A673 (cell line): ENCODE measurements around the gene CCNK. TPM values are rescaled to one million over a fixed set of nuclear protein-coding genes. Genes with fewer than 3 reads are reported as not detected.

ENCODE experiments used
- BruUV-seq: library from RNA; stranded (reverse); fragments of 400-500 nt; replicated peaks from 2 replicates; lab custom pipeline; 2021; lab: Mats Ljungman, UMichigan
- CTCF ChIA-PET: fragments of 300-600 bp; sonication (Branson Sonifier 250); formaldehyde crosslinking; loops from one replicate; lab custom pipeline; 2022; ENCODE audit warnings: antibody characterized with exemption; lab: Charles Lee
- POLR2A ChIA-PET: fragments of 300-600 bp; sonication (Branson Sonifier 250); formaldehyde crosslinking; loops from one replicate; lab custom pipeline; 2022; ENCODE audit warnings: antibody characterized with exemption; ENCODE audit not compliant: low non-redundant PET; lab: Charles Lee
- DNase-seq: peaks from one replicate; pipeline ENCODE4 v3.0.0-alpha.2; 2015; ENCODE audit warnings: low spot score
- H3K27ac ChIP-seq: fragments of 200-600 bp; sonication (generic); 2 replicates; pipeline ENCODE4 v1.5.1; 2016; ENCODE audit warnings: mixed run types, low read depth, mild to moderate bottlenecking, mixed read lengths, antibody characterized with exemption, low read length; ENCODE audit not compliant: poor library complexity, severe bottlenecking
- H3K27me3 ChIP-seq: fragments of 200-600 bp; sonication (generic); replicated peaks from 2 replicates; pipeline ENCODE4 v1.6.1; 2017; ENCODE audit warnings: mixed run types, low read depth, mild to moderate bottlenecking, mixed read lengths, antibody characterized with exemption, low read length; ENCODE audit not compliant: insufficient read depth, poor library complexity
- H3K36me3 ChIP-seq: fragments of 200-600 bp; sonication (generic); 2 replicates; pipeline ENCODE4 v1.6.1; 2016; ENCODE audit warnings: mixed run types, mild to moderate bottlenecking, mixed read lengths, antibody characterized with exemption, low read length; ENCODE audit not compliant: insufficient read depth, poor library complexity, severe bottlenecking
- H3K4me1 ChIP-seq: fragments of 200-600 bp; sonication (generic); 2 replicates; pipeline ENCODE4 v1.6.1; 2017; ENCODE audit warnings: mixed run types, mild to moderate bottlenecking, mixed read lengths, antibody characterized with exemption, low read length; ENCODE audit not compliant: insufficient read depth, poor library complexity, severe bottlenecking
- H3K4me3 ChIP-seq: fragments of 200-600 bp; sonication (generic); 2 replicates; pipeline ENCODE4 v1.5.1; 2016; ENCODE audit warnings: low read depth, mixed run types, mild to moderate bottlenecking, mixed read lengths, low read length; ENCODE audit not compliant: poor library complexity, severe bottlenecking
- H3K9me3 ChIP-seq: fragments of 200-600 bp; sonication (generic); 2 replicates; pipeline ENCODE4 v1.6.1; 2016; ENCODE audit warnings: mixed run types, low read depth, mild to moderate bottlenecking, mixed read lengths, antibody characterized with exemption, low read length; ENCODE audit not compliant: poor library complexity, severe bottlenecking
- CTCF ChIP-seq: fragments of 300-800, 200-600 bp; sonication (generic); conservative IDR thresholded peaks from 2 replicates; pipeline ENCODE4 v1.5.1; 2017; ENCODE audit warnings: low read depth, mild to moderate bottlenecking, antibody characterized with exemption, low read length, moderate library complexity, mixed read lengths
- EZH2 ChIP-seq: fragments of 200-600 bp; sonication (generic); IDR thresholded peaks from 2 replicates; pipeline ENCODE4 v1.6.1; 2017; ENCODE audit warnings: borderline replicate concordance, low read depth, mild to moderate bottlenecking, mixed read lengths, antibody characterized with exemption, low read length; ENCODE audit not compliant: poor library complexity, severe bottlenecking
- intact Hi-C: fragments of 100-400 bp; cut with micrococcal nuclease; formaldehyde crosslinking; loops from one replicate; pipeline ENCODE4 v1.10.0; 2022; ENCODE audit not compliant: unreplicated experiment
- total RNA-seq: library from RNA; stranded (reverse); gene quantifications from 2 replicates; pipeline ENCODE4 v1.2.3, GENCODE V29; 2021

CCNK gene
- total RNA-seq, 1 experiment from 2014 or later = 88.0 TPM

- POLR2A ChIA-PET = no interaction called here
- CTCF ChIA-PET = no interaction called here
- BruUV-seq = no TSS peak
- H3K9me3 ChIP-seq = no peaks in the 10 kb centered on the region
- H3K36me3 ChIP-seq = no peaks in the 10 kb centered on the region
- H3K27ac ChIP-seq = no peak overlapping the region
- no peak for DNase-seq
- peaks cover 12% of the 10 kb centered on the region for H3K4me1 ChIP-seq
- intact Hi-C loops = no loop called here
- H3K27me3 ChIP-seq = no peaks in the 10 kb centered on the region
- TF ChIP-seq EZH2 (no peak), CTCF (no peak)
- no peak overlapping the region for H3K4me3 ChIP-seq
Observed at GRCh38 chr14:99560922-99561683, 79.9 kb downstream of the CCNK start.

- CTCF ChIA-PET = no interaction called here
Observed at GRCh38 chr14:99561864-99562263, 80.7 kb downstream of the CCNK start.

More at GRCh38 chr14:99561864-99562263, 80.7 kb downstream of the CCNK start:
- Histone ChIP-seq H3K36me3 (no peaks in the 10 kb centered on the region), H3K4me1 (peaks cover 12% of the 10 kb centered on the region), H3K27me3 (no peaks in the 10 kb centered on the region), H3K4me3 (no peak overlapping the region), H3K27ac (no peak overlapping the region), H3K9me3 (no peaks in the 10 kb centered on the region)
- no TSS peak for BruUV-seq
- TF ChIP-seq EZH2 (no peak), CTCF (no peak)
- no peak for DNase-seq
- POLR2A ChIA-PET = no interaction called here
- intact Hi-C loops = no loop called here

Other genes starting within 250 kb of the CCNK start
- 80.6 and 81.3 TPM in 2 replicates for gene BCL11B, start 209.2 kb upstream of the CCNK start, total RNA-seq
- gene SETD3, start 550 bp upstream of the CCNK start, total RNA-seq = 46.4 and 48.4 TPM in 2 replicates
- 24.6 and 31.5 TPM in 2 replicates for gene CCDC85C, start 122.8 kb downstream of the CCNK start, total RNA-seq
- 0.06 and 0.15 TPM in 2 replicates for gene HHIPL1, start 163.7 kb downstream of the CCNK start, total RNA-seq
- gene CYP46A1, start 202.9 kb downstream of the CCNK start, total RNA-seq = 0.37 TPM in 1 of 2 replicates, not detected in the other